Peyer's patch (tissue), 4 donors: ENCODE results near the gene NPTX1.

Source experiments
- CTCF ChIP-seq, 6 experiments: fragments of 450-650 bp in 4 of 6; fragments of 200-600 bp in 2 of 6; sonication (generic) in 1 of 6; IDR thresholded peaks; one replicate each; pipeline ENCODE4 v1.5.1; 2017 to 2019; ENCODE audit warnings: antibody characterized with exemption in 6 of 6, mild to moderate bottlenecking in 3 of 6, moderate library complexity in 1 of 6
- POLR2A ChIP-seq, 2 donors: fragments of 450-650 bp; IDR thresholded peaks; one replicate each; pipeline ENCODE4 v1.5.1; 2017; ENCODE audit warnings: antibody characterized with exemption in 2 of 2, mild to moderate bottlenecking in 2 of 2, moderate library complexity in 2 of 2

- TF ChIP-seq CTCF (IDR thresholded peaks at IDR 0.05) (no peak), POLR2A (IDR thresholded peaks at IDR 0.05) (no peak)
Measured at GRCh38 chr17:80523956-80524712, 47.7 kb upstream of the NPTX1 start.
